ENCODE results near the gene ZNF212.

ZNF212 gene

DNA sequence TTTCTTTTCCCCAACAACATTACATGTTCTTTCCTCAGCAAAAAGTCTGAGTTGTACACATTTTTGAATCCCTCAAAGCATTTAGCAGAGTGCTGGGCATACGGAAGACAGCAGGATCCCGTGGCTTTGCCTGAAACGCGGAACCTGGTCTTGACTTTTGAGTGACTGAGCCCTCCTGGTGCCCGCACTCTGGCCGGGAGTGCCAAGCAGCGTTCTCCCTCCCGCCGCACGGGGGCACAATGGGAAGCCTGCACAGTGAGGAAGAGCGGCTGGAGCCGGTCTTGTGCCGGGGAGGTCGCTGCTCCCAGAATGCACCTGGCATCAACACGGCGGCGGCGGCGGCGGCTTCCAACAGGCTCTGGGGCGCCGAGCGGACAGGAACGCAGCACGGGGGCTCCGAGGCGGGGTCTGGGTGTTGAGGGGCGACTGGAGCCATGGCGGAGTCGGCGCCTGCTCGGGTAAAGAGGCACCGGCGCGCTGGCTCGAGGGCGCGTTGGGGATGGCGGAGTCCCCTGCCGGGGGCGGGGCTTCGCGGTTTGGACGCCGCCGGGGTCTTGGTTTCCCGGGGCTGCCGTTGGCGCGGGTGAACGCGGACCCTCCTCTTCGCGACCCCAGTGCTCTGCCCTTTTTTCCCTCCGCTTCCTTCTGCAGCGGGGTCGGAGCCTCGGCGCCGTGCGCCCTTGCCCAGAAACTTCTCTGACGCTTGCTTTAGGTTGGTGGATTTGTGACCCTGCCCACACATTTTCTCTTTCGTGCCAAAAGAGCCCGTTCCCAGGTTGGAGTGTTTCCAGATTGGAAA lies at the start of gene ZNF212:
Gene ZNF212 (plus strand): TSS at position 307 of the 799 bp plus-strand sequence. CDS start 128 bp downstream, at position 435.
- DNase-seq: peak; percentile 93

- no peak for DNase-seq
Measured at GRCh38 chr7:149191851-149192250, 47.6 kb upstream of the ZNF212 start.

DNA sequence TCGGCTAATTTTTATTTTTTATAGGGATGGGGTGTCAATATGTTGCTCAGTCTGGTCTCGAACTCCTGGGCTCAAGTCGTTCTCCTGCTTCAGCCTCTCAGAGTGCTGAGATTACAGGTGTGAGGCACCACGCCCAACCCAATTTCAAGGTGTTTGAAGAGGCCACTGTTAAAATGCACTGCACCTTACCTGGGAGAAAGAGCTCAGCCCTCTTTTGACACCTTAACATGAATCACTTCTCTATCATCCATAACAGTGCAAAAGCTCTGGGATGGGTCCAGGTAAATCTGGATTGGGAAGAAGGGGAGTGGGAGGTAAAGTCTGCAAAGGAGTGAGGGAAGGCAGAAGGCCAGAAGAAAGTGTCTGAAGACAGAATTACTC lies 44.7 kb upstream of the ZNF212 start:
- no peak for DNase-seq

DNA sequence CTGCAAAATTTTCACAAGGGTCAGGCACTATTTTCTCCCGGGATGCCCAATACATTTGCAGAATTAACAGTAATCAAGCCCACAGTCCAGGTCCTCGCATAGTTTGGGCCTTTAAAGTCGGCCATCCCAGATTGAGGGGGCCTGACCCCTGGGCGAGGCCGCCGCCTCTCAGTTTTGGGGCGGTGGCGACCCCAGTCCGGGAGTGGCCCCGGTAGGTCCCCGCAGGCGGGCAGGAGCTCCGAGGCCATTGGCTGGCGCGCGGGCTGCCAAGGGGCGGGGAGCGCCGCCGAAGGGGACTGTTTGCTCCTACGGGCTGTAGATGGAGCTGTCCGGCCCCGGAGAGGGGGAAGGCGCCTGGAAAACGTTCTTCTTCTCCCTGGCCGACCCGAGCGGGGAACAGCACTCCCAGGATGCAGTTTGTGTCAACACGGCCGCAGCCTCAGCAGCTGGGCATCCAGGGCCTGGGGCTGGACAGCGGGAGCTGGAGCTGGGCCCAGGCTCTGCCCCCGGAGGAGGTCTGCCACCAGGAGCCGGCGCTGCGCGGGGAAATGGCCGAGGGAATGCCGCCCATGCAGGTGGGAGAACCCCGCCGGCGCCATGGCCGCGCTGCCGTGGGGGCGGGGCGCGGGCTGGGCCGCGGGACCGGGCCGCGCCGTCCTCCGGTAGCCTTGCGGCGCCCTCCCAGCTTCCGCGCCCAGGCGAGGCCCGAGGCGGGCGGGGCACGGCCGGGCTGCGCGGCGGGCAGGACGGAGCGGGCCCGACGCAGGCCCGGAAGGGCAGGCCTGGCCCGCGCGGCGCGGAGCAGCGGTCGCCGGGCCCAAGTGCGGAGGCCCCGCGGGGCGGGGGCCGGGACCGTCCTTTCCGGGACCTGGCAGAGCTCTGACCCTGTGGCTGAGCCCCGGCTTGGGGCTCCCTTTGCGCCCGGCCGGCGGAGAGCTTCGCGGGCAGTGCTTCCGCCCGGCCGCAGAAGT lies 44.0 kb upstream of the ZNF212 start, which contains the start of gene ZNF282:
Gene ZNF282 (plus strand): TSS at position 367 of the 971 bp plus-strand sequence. CDS start 44 bp downstream, at position 411.
- DNase-seq: peak; percentile 93

DNA sequence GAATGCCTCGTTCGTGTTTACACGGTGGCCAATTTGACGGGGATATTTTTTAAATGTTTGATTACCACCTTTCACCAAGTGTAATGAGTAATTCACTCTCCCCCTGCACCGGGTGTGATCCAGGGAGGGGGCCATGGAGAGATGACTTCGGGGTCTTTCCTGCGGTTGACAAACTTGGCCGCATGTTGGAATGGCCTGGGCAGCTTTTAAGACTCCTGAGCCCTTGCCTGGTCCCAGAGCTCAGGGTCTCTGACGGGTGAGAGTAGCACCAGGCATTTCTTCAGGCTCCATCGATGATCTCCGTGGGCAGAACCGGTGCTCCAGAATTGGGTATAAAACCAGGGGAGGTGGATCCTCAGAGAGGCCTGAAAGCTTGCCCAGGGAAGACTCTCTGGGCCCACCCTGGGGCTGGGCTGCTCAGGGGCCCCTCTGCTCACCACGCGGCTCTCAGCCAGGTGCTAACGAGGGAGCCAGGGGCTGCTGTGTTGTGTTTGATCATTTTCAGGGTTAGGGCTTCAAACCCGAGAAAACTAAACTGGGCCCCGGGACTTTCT lies 43.2 kb upstream of the ZNF212 start:
- no peak for DNase-seq

DNA sequence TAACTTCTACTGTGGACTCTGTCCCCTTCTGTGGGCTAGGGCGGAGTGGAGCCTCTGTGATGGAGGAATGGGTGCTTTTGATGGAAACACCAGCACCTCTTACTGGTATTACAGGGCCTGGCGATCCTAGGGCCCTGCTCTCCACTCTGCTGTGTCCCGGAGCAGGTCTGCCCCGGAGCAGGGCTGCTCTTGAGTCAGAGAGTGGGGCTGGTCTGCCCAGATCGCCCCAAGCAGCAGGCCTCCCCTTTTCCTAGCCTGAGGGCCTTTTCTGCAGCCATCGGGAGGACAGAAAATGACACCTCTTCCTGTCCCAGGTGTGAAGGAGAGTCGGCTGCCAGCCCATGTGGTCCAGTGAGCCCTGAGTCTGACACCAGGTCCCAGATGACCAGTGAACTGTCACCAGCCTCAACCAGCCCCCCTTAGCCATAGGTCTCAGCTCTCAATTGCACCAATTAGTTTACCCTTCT lies 42.7 kb upstream of the ZNF212 start:
- no peak for DNase-seq

DNA sequence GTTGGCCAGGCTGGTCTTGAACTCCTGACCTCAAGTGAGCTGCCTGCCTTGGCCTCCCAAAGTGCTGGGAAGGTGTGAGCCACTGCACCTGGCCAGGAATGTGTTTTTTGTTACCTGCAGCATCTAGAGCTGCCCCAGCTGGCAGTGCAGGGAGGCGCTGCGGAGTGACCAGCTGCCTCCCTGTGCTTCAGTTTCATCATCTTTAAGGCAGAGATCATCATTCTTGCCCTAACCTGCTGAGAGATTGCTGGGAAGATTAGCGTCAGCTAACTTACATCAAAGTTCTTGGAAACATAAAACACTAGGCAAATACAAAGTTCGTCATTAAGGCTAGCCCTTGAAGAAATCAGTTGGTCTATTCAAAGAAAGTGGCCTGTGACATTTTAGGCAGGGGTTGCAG lies 41.8 kb upstream of the ZNF212 start:
- no peak for DNase-seq

DNA sequence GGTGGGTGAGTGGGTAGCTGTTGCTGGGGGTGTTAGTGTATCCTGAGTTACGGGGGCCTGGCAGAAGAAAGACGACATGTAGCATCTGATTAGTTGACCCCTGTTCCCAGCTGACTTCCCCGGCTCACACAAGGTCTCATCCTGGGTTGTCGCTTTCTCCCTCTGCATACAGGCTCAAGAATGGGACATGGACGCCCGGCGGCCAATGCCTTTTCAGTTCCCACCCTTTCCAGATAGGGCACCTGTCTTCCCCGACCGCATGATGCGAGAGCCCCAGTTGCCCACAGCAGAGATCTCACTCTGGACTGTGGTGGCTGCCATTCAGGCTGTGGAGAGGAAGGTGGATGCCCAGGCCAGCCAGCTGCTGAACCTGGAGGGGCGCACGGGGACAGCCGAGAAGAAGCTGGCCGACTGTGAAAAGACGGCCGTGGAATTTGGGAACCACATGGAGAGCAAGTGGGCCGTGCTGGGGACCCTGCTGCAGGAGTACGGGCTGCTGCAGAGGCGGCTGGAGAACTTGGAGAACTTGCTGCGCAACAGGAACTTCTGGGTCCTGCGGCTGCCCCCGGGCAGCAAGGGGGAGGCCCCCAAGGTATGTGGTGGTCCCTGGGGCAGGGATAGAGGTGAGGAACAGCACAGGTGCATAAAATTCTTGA lies 41.2 kb upstream of the ZNF212 start:
- DNase-seq: no peak

DNA sequence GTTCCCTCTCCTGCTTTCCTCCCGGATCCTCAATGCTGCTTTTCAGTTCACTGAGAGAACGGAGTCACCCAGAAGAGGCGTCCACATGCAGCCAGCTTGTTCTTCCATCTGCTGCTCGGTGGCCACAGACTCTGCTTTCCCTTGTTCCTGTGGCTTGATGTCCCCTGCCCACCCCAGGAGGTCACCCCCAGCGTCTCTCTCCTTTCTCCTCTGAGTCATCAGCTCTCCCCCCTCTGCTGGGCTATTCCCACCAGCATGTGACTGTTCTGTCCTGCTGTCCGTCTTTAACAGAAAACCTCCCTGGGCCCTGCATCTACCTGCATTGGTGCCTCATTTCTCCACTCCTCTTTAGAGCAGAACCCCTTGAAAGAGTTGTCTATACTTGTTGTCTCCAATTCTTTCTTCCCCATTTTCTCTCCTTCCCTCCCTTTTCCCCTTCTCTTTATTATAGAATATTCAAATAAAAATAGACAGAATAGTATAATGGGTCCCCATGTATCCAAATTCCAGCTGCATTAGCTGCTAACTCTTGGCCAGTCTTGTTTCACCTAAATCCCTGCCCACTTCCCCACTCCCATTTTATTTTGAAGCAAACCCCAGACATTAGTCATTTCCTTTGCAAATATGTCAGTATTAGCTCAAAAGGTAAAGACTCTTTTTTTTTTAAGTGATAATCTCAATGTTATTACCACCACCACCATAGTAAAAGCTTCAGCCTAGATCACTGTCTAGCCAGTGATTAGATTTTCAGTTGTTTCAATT lies 40.0 kb upstream of the ZNF212 start:
- no peak for DNase-seq

DNA sequence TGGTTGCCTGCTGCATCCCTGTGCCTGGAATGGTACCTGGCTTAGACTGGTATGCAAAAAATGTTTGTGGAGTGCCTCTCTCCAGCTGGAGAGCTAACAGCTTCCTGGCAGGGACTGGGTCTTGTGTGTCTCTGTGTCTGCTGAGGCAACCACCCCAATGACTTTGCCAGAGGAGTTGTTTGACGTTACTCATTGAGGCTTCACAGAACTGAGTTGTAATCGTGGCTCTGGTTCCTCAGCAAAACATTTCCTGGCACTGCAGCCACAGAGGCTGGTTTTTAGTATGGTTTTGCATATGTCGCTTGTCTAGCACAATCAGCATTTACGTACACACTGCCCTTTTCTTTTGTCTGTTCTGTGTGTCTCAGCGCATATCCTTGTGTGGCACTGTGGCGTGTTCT lies 36.6 kb upstream of the ZNF212 start:
- no peak for DNase-seq

DNA sequence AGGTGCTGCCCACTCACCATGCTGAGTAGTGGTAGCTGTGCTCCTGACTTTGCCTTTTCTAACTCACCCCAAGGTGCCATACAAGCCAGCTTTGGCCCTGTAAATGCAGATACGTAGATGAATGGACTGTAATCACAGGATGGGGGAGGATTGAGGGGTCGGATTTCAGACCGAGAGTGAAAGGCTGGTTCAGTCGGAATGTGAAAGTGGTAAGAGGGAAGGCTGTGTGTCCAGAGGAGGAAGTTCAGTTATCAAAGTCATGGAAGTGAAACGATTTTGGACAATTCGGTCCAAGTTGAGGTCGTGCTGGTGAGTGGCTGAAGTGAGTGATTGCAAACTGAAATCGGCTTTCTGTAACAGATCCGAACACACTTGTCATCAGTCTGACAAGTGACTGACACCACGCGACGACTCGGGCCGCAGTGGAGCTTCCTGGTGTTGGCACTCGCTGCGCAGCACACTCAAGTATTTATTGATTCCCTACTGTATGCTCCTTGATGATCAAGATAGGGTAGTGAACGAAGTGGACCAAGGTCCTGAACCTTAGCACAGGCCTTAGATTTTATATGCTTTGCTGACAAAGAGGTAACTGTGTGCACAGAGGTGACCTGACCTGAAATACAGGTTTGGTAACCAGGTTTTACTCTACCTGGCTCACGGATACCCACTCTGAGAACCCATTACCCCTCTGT lies 33.6 kb upstream of the ZNF212 start:
- DNase-seq: no peak

DNA sequence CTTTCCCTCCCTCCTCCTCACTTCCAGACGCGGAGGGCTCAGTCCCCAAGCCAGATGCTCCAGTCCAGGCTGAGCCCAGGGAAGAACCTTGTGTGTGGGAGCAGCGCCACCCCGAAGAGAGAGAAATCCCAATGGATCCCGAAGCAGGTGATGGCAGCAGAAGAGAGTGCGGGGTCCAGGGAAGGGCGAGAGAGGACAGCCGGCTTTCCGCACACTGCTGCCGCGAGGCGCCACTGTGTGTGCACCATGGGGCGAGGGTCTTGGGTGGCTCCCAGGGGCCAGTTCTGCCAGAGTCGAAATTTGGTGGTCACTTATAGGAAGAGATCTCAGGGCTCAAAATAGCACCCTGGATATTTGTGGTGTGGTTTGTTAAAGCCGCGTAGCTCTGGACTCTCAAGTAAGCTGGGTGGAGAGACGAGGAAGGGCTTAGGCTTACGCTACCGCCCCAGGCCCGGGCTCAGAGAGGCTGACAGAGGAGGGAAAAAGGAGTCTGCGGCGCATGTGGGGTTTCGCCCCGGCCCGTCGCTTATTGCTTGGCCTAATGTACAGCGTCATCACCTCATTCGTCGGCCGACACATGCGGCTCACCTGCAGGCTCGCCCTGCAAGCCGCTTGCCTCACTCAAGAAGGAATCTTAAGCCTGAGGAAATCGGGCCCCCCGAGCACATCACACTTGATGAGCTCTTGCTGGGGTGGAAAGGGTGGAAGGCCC lies 32.0 kb upstream of the ZNF212 start:
- DNase-seq: no peak

GRCh38 chr7:149209518-149210269 lies 29.8 kb upstream of the ZNF212 start:
- DNase-seq: no peak

GRCh38 chr7:149210551-149210950 lies 28.9 kb upstream of the ZNF212 start:
- DNase-seq: no peak

- DNase-seq: no peak
Measured at GRCh38 chr7:149214020-149214720, 25.3 kb upstream of the ZNF212 start.

GRCh38 chr7:149216402-149216801 lies 23.0 kb upstream of the ZNF212 start:
- no peak for DNase-seq

GRCh38 chr7:149217570-149217969 lies 21.9 kb upstream of the ZNF212 start:
- DNase-seq: no peak

GRCh38 chr7:149218469-149219420 lies 20.7 kb upstream of the ZNF212 start:
- DNase-seq: no peak
